Type B pancreatic cell (in vitro differentiated cells): ENCODE results near the gene ACTR2. TPM values are rescaled to one million over a fixed set of nuclear protein-coding genes. Genes with fewer than 3 reads are reported as not detected.

ENCODE experiments used
- DNase-seq: peaks from one replicate; pipeline ENCODE4 v3.0.0; 2021; ENCODE audit warnings: mixed read lengths; ENCODE audit not compliant: unreplicated experiment; ENCODE audit errors: extremely low spot score
- H3K27ac Mint-ChIP-seq: 2 replicates; pipeline ENCODE4 v1.8.0; 2021; ENCODE audit warnings: mild to moderate bottlenecking, mixed read lengths
- H3K27me3 Mint-ChIP-seq: 2 replicates; pipeline ENCODE4 v1.8.0; 2021; ENCODE audit warnings: mixed read lengths
- H3K36me3 Mint-ChIP-seq: 2 replicates; pipeline ENCODE4 v1.8.0; 2021; ENCODE audit warnings: mixed read lengths
- H3K4me1 Mint-ChIP-seq: one replicate; pipeline ENCODE4 v1.8.0; 2021; ENCODE audit warnings: mixed read lengths; ENCODE audit not compliant: unreplicated experiment
- H3K4me3 Mint-ChIP-seq: 2 replicates; pipeline ENCODE4 v1.8.0; 2021; ENCODE audit warnings: mild to moderate bottlenecking, mixed read lengths
- H3K9me3 Mint-ChIP-seq: 2 replicates; pipeline ENCODE4 v1.8.0; 2021; ENCODE audit warnings: mixed read lengths
- CTCF ChIP-seq: fragments of 200-600 bp; sonication (generic); conservative IDR thresholded peaks from 2 replicates; pipeline ENCODE4 v1.5.0; 2021; ENCODE audit warnings: antibody characterized with exemption, mild to moderate bottlenecking
- total RNA-seq: library from RNA; stranded (reverse); gene quantifications from 2 replicates; pipeline ENCODE4 v1.2.1, GENCODE V29; 2021; ENCODE audit warnings: low replicate concordance

The ACTR2 gene
- total RNA-seq, 1 donor from 2014 or later = 188 TPM

DNA sequence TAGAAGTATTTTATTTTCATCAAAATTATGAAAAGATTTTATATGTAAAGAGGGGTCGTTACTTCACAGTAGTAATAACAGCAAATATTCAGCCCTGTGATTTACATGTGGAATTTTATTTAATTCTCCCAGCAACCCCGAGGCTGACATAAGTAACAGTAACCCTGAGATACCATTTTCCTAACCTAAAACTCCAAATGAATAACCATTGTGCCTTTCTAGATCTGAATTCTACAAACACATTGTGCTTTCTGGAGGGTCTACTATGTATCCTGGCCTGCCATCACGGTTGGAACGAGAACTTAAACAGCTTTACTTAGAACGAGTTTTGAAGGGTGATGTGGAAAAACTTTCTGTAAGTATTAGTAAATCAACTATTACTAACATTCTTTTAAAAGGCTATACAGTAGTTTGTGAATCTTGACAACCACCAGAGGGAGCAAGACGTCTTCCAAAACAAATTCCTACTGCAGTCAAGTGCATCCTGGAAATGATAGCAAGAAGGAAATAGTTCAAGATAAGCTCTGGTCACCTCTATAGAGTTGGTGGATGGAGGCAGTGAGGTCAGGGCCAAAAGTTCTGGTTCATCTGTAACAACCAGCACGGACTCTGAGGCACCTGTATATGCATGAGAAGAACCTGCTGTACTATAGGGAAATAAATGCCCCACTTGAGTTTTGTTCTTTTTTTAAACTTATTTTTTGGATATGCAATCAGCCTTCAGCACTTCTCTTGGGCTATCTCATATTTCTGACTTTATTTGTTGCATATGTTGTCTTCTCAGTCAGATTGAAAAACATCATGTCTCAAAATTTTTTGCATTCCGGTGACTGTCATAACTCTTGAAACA is 37.4 kb downstream of the ACTR2 start:
- no peaks in the 10 kb centered on the region for H3K27me3 Mint-ChIP-seq
- no peaks in the 10 kb centered on the region for H3K9me3 Mint-ChIP-seq
- TF ChIP-seq CTCF = peak; percentile 90
- peaks cover 33% of the 10 kb centered on the region for H3K36me3 Mint-ChIP-seq
- peaks cover 15% of the 10 kb centered on the region for H3K4me1 Mint-ChIP-seq
- H3K27ac Mint-ChIP-seq = peak overlapping the region; percentile 22
- DNase-seq = no peak
- H3K4me3 Mint-ChIP-seq = no peak overlapping the region

DNA sequence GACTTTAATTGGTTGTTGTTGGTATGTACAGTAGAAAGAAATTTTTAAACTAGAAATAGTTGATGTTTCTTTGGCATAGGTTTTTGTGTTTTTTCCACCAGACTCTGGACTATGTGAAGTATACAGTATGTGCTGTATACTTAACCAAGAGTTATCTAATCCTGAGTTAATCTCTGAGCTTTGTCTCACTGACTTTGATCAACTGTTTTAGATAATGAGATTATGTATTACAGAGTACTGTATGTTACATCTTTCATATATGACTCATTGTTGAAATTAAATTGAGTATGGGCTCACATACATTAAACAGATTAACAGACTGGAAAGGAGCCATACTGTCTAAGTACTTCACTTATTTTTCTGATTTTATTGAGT is 38.0 kb downstream of the ACTR2 start:
- H3K27ac Mint-ChIP-seq = no peak overlapping the region
- peaks cover 33% of the 10 kb centered on the region for H3K36me3 Mint-ChIP-seq
- H3K27me3 Mint-ChIP-seq = no peaks in the 10 kb centered on the region
- no peak overlapping the region for H3K4me3 Mint-ChIP-seq
- TF ChIP-seq CTCF = no peak
- H3K4me1 Mint-ChIP-seq = peaks cover 15% of the 10 kb centered on the region
- H3K9me3 Mint-ChIP-seq = no peaks in the 10 kb centered on the region
- DNase-seq = no peak

GRCh38 chr2:65267008-65267407 is 39.4 kb downstream of the ACTR2 start:
- Mint-ChIP-seq H3K27me3 (no peaks in the 10 kb centered on the region), H3K4me3 (no peak overlapping the region), H3K27ac (peak overlapping the region; percentile 68), H3K9me3 (no peaks in the 10 kb centered on the region), H3K4me1 (peaks cover 15% of the 10 kb centered on the region), H3K36me3 (peaks cover 31% of the 10 kb centered on the region)
- no peak for TF ChIP-seq CTCF
- no peak for DNase-seq

DNA sequence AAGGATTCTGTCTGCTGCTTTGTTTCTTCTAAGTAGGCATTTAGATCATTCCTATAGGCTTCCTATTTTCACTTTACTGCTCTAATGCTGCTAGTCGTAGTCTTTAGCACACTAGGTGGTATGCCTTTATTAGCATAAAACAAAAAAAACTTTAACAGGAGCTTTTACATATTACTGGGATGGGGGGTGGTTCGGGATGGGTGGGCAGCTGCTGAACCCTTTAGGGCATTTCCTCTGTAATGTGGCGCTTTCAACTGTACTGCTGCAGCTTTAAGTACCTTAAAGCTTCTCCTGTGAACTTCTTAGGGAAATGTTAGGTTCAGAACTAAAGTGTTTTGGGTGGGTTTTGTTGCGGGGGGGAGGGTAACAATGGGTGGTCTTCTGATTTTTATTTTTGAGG is 41.3 kb downstream of the ACTR2 start:
- no peak overlapping the region for H3K27ac Mint-ChIP-seq
- peaks cover 40% of the 10 kb centered on the region for H3K36me3 Mint-ChIP-seq
- no peaks in the 10 kb centered on the region for H3K27me3 Mint-ChIP-seq
- no peak for TF ChIP-seq CTCF
- H3K4me1 Mint-ChIP-seq = peaks cover 15% of the 10 kb centered on the region
- no peak overlapping the region for H3K4me3 Mint-ChIP-seq
- DNase-seq = no peak
- no peaks in the 10 kb centered on the region for H3K9me3 Mint-ChIP-seq

DNA sequence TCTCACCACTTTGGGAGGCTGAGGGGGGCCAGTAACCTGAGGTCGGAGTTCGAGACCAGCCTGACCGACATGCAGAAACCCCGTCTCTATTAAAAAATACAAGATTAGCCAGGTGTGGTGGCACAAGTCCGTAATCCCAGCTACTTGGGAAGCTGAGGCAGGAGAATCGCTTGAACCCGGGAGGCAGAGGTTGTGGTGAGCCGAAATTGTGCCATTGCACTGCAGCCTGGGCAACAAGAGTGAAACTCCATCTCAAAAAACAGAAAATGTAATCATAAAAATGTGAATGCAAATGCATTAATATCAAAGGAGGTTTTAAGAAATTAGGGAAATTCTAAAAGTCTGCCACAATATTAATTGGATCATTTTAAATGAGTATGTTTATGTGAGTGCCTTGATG is 45.7 kb downstream of the ACTR2 start:
- H3K4me1 Mint-ChIP-seq = peaks cover 25% of the 10 kb centered on the region
- DNase-seq = no peak
- no peaks in the 10 kb centered on the region for H3K9me3 Mint-ChIP-seq
- no peaks in the 10 kb centered on the region for H3K27me3 Mint-ChIP-seq
- H3K36me3 Mint-ChIP-seq = peaks cover 20% of the 10 kb centered on the region
- no peak for TF ChIP-seq CTCF
- no peak overlapping the region for H3K4me3 Mint-ChIP-seq
- H3K27ac Mint-ChIP-seq = no peak overlapping the region
